ENCODE results near the gene TMEM74B. TPM values are rescaled to one million over a fixed set of nuclear protein-coding genes. Genes with fewer than 3 reads are reported as not detected.

Gene TMEM74B
- total and polyA plus RNA-seq, 4 donors: 0.14 to 3.4 (median 0.59) TPM

- Histone ChIP-seq H3K4me3 (ENCODE audit: low read depth in 1 of 3, low read length in 3 of 3) (no peak overlapping the region), H3K4me1 (ENCODE audit: control insufficient read depth in 4 of 4, insufficient read depth in 4 of 4, low read length in 3 of 4) (no peaks in the 10 kb centered on the region), H3K9ac (ENCODE audit: low read depth in 1 of 2, low read length in 2 of 2) (no peak overlapping the region), H3K27ac (ENCODE audit: low read depth in 1 of 2, low read length in 2 of 2) (no peak overlapping the region), H3K9me3 (ENCODE audit: control insufficient read depth in 4 of 4, low read length in 3 of 4) (no peaks in the 10 kb centered on the region), H3K27me3 (ENCODE audit: control insufficient read depth in 4 of 4, insufficient read depth in 4 of 4, low read length in 3 of 4) (no peaks in the 10 kb centered on the region), H3K36me3 (ENCODE audit: control insufficient read depth in 4 of 4, insufficient read depth in 3 of 4, low read depth in 1 of 4, low read length in 3 of 4) (peaks cover 0 to 49% (median 30%) of the 10 kb centered on the region in 4 donors)
- WGBS: 88% methylated on average over 10 of the region's 10 CpGs
- no peak for DNase-seq (ENCODE audit: low spot score)
- TF ChIP-seq, protein P1, sequence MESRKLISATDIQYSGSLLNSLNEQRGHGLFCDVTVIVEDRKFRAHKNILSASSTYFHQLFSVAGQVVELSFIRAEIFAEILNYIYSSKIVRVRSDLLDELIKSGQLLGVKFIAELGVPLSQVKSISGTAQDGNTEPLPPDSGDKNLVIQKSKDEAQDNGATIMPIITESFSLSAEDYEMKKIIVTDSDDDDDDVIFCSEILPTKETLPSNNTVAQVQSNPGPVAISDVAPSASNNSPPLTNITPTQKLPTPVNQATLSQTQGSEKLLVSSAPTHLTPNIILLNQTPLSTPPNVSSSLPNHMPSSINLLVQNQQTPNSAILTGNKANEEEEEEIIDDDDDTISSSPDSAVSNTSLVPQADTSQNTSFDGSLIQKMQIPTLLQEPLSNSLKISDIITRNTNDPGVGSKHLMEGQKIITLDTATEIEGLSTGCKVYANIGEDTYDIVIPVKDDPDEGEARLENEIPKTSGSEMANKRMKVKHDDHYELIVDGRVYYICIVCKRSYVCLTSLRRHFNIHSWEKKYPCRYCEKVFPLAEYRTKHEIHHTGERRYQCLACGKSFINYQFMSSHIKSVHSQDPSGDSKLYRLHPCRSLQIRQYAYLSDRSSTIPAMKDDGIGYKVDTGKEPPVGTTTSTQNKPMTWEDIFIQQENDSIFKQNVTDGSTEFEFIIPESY (IDR thresholded peaks at IDR 0.05): no peak
- TF ChIP-seq EGR1 (IDR thresholded peaks at IDR 0.05; ENCODE audit: low read depth in 2 of 2) (no peak), FOXA1 (IDR thresholded peaks at IDR 0.05) (no peak)
Observed at GRCh38 chr20:1144401-1145172, 40.2 kb downstream of the TMEM74B start.

DNA sequence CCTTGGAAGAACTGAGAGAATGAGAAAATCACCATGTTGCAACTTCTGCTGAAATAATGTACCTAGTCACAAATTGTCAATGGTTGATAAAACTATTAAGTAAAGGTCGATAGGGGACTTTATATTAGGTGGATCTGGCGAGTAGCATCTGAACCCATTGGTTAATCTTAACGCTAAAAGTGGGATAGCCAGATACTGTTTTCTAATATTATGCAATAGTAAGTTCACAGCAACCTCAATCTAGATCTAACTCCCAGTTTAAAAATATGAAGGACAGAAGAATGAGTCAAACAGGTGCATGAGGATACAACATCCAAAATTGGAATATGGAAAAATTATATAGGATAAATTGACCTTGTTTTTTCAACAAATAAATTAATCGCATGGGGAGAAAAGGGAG is 47.5 kb downstream of the TMEM74B start:
- H3K36me3 ChIP-seq (ENCODE audit: control insufficient read depth in 4 of 4, insufficient read depth in 3 of 4, low read depth in 1 of 4, low read length in 3 of 4): peaks cover 4 to 51% (median 41%) of the 10 kb centered on the region in 4 donors
- H3K27ac ChIP-seq (ENCODE audit: low read depth in 1 of 2, low read length in 2 of 2): peak overlapping the region in 1 of 2 donors; percentile 19
- peaks cover 0 to 6% (median 2%) of the 10 kb centered on the region in 4 donors for H3K4me1 ChIP-seq (ENCODE audit: control insufficient read depth in 4 of 4, insufficient read depth in 4 of 4, low read length in 3 of 4)
- H3K9me3 ChIP-seq (ENCODE audit: control insufficient read depth in 4 of 4, low read length in 3 of 4): no peaks in the 10 kb centered on the region
- WGBS: 53% methylated on average over 4 of the region's 4 CpGs
- H3K27me3 ChIP-seq (ENCODE audit: control insufficient read depth in 4 of 4, insufficient read depth in 4 of 4, low read length in 3 of 4): no peaks in the 10 kb centered on the region
- no peak overlapping the region for H3K9ac ChIP-seq (ENCODE audit: low read depth in 1 of 2, low read length in 2 of 2)
- no peak overlapping the region for H3K4me3 ChIP-seq (ENCODE audit: low read depth in 1 of 3, low read length in 3 of 3)
- no peak for DNase-seq (ENCODE audit: low spot score)
- TF ChIP-seq, protein P2, sequence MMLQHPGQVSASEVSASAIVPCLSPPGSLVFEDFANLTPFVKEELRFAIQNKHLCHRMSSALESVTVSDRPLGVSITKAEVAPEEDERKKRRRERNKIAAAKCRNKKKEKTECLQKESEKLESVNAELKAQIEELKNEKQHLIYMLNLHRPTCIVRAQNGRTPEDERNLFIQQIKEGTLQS (IDR thresholded peaks at IDR 0.05): no peak
- no peak for TF ChIP-seq GABPA (IDR thresholded peaks at IDR 0.05 in 1 of 2, conservative IDR thresholded peaks at IDR 0.05 in 1 of 2)
- no peak for TF ChIP-seq NR2F2 (IDR thresholded peaks at IDR 0.05)
- TF ChIP-seq JUND (IDR thresholded peaks at IDR 0.05): no peak
- TF ChIP-seq RXRA (IDR thresholded peaks at IDR 0.05): peak in 1 of 2 donors; percentile 14
- no peak for TF ChIP-seq FOXA1 (IDR thresholded peaks at IDR 0.05)

- Histone ChIP-seq H3K4me3 (ENCODE audit: low read depth in 1 of 3, low read length in 3 of 3) (no peak overlapping the region), H3K27ac (ENCODE audit: low read depth in 1 of 2, low read length in 2 of 2) (no peak overlapping the region), H3K9me3 (ENCODE audit: control insufficient read depth in 4 of 4, low read length in 3 of 4) (no peaks in the 10 kb centered on the region), H3K36me3 (ENCODE audit: control insufficient read depth in 4 of 4, insufficient read depth in 3 of 4, low read depth in 1 of 4, low read length in 3 of 4) (peaks cover 14 to 55% (median 48%) of the 10 kb centered on the region in 4 donors), H3K9ac (ENCODE audit: low read depth in 1 of 2, low read length in 2 of 2) (no peak overlapping the region), H3K4me1 (ENCODE audit: control insufficient read depth in 4 of 4, insufficient read depth in 4 of 4, low read length in 3 of 4) (peaks cover 0 to 6% (median 2%) of the 10 kb centered on the region in 4 donors), H3K27me3 (ENCODE audit: control insufficient read depth in 4 of 4, insufficient read depth in 4 of 4, low read length in 3 of 4) (no peaks in the 10 kb centered on the region)
- no peak for DNase-seq (ENCODE audit: low spot score)
- WGBS: 95% methylated on average over 12 of the region's 12 CpGs
- TF ChIP-seq NR2F2 (IDR thresholded peaks at IDR 0.05) (no peak), RXRA (IDR thresholded peaks at IDR 0.05) (no peak), RAD21 (IDR thresholded peaks at IDR 0.05) (no peak), EGR1 (IDR thresholded peaks at IDR 0.05; ENCODE audit: low read depth in 2 of 2) (no peak), HNF4G (IDR thresholded peaks at IDR 0.05) (no peak), TAF1 (conservative IDR thresholded peaks at IDR 0.05) (no peak), FOXA1 (IDR thresholded peaks at IDR 0.05) (no peak)
- TF ChIP-seq, protein P3, sequence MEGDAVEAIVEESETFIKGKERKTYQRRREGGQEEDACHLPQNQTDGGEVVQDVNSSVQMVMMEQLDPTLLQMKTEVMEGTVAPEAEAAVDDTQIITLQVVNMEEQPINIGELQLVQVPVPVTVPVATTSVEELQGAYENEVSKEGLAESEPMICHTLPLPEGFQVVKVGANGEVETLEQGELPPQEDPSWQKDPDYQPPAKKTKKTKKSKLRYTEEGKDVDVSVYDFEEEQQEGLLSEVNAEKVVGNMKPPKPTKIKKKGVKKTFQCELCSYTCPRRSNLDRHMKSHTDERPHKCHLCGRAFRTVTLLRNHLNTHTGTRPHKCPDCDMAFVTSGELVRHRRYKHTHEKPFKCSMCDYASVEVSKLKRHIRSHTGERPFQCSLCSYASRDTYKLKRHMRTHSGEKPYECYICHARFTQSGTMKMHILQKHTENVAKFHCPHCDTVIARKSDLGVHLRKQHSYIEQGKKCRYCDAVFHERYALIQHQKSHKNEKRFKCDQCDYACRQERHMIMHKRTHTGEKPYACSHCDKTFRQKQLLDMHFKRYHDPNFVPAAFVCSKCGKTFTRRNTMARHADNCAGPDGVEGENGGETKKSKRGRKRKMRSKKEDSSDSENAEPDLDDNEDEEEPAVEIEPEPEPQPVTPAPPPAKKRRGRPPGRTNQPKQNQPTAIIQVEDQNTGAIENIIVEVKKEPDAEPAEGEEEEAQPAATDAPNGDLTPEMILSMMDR (IDR thresholded peaks at IDR 0.05; ENCODE audit: low read depth, low read length, missing input control): no peak
- TF ChIP-seq, protein P4, sequence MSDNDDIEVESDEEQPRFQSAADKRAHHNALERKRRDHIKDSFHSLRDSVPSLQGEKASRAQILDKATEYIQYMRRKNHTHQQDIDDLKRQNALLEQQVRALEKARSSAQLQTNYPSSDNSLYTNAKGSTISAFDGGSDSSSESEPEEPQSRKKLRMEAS (IDR thresholded peaks at IDR 0.05): no peak
- TF ChIP-seq, protein P1 (IDR thresholded peaks at IDR 0.05): no peak
Observed at GRCh38 chr20:1134836-1135235, 49.9 kb downstream of the TMEM74B start.

Measured in liver (tissue), 9 donors.